MCF 10A (cell line): Measurements from ENCODE around the gene PPP2R5A. TPM values are rescaled to one million over a fixed set of nuclear protein-coding genes. Genes with fewer than 3 reads are reported as not detected.

ENCODE experiments used
- BruUV-seq: library from RNA; stranded (reverse); fragments of 400-500 nt; replicated peaks from 2 replicates; lab custom pipeline; 2021; lab: Mats Ljungman, UMichigan
- CTCF ChIA-PET: fragments of 300-600 bp; sonication (Branson Sonifier 250); formaldehyde crosslinking; extraction: SDS; loops from one replicate; lab custom pipeline; 2021; ENCODE audit warnings: antibody characterized with exemption, inconsistent platforms; lab: Yijun Ruan, JAX
- POLR2A ChIA-PET: fragments of 300-600, 350-650 bp; sonication (Branson Sonifier 250); formaldehyde crosslinking; extraction: SDS; loops from one replicate; lab custom pipeline; 2020; ENCODE audit warnings: antibody characterized with exemption, inconsistent platforms; lab: Yijun Ruan, JAX
- DNase-seq: peaks from one replicate; pipeline ENCODE4 v3.0.0-alpha.2; 2018; ENCODE audit not compliant: unreplicated experiment
- H3K27ac Mint-ChIP-seq: one replicate; pipeline ENCODE4 v1.8.0; 2022; ENCODE audit warnings: mild to moderate bottlenecking, low read depth, mixed read lengths; ENCODE audit not compliant: unreplicated experiment
- H3K27me3 Mint-ChIP-seq: one replicate; pipeline ENCODE4 v1.8.0; 2022; ENCODE audit warnings: mixed read lengths; ENCODE audit not compliant: insufficient read depth, unreplicated experiment
- H3K36me3 Mint-ChIP-seq: one replicate; pipeline ENCODE4 v1.8.0; 2022; ENCODE audit warnings: mild to moderate bottlenecking, moderate library complexity, mixed read lengths; ENCODE audit not compliant: insufficient read depth, unreplicated experiment
- H3K4me1 Mint-ChIP-seq: one replicate; pipeline ENCODE4 v1.8.0; 2022; ENCODE audit warnings: mixed read lengths; ENCODE audit not compliant: insufficient read depth, unreplicated experiment
- H3K4me3 Mint-ChIP-seq: one replicate; pipeline ENCODE4 v1.8.0; 2022; ENCODE audit warnings: mild to moderate bottlenecking, moderate library complexity, mixed read lengths; ENCODE audit not compliant: unreplicated experiment
- H3K9me3 Mint-ChIP-seq: one replicate; pipeline ENCODE4 v1.8.0; 2022; ENCODE audit warnings: mixed read lengths; ENCODE audit not compliant: unreplicated experiment
- intact Hi-C: fragments of 100-400 bp; cut with micrococcal nuclease; formaldehyde crosslinking; loops from 2 replicates; pipeline ENCODE4 v1.14.1; 2022
- total RNA-seq: library from RNA; stranded (reverse); gene quantifications from 2 replicates; pipeline ENCODE4 v1.2.3, GENCODE V29; 2022
- TF ChIP-seq, protein P1 (sequence below): fragments of 200-600 bp; IDR thresholded peaks from one replicate; pipeline ENCODE4 v1.8.0; 2022; ENCODE audit warnings: antibody characterized with exemption, mild to moderate bottlenecking; ENCODE audit not compliant: unreplicated experiment

The PPP2R5A gene
- total RNA-seq, 1 experiment from 2014 or later = 38.6 TPM

DNA sequence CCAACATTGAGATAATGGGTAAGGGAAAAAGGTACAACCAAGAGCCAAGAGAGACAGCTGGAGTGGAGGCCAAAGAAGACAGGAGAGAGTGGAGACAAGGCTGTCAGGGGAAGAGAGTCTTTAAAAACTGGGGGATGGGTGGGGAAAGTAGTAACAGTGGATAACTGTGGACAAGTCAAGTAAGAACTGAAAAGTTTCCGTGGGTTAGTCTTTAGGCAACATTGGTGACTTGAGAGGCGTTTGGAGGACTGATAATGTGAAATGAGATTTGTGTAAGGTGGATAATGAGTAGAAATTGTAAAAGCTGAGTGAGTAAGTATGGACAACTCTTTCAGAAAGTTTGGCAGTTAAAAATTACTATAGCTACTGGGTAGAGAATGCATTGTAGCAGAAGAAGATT, 10.4 kb downstream of the PPP2R5A start:
- no peak overlapping the region for H3K27ac Mint-ChIP-seq
- ChIA-PET CTCF (interaction anchor here (0.6 to 7.7 kb wide), 7 partner anchors 21 to 260 kb away, joined by 3 to 278 read pairs (median 6); partner anchors contain the start of genes DTL and INTS7), POLR2A (interaction anchor here (0.7 to 0.9 kb wide), 4 partner anchors 8 to 185 kb away, joined by 3 to 4 read pairs (median 3); no protein-coding TSS in a partner anchor)
- TF ChIP-seq, protein P1, sequence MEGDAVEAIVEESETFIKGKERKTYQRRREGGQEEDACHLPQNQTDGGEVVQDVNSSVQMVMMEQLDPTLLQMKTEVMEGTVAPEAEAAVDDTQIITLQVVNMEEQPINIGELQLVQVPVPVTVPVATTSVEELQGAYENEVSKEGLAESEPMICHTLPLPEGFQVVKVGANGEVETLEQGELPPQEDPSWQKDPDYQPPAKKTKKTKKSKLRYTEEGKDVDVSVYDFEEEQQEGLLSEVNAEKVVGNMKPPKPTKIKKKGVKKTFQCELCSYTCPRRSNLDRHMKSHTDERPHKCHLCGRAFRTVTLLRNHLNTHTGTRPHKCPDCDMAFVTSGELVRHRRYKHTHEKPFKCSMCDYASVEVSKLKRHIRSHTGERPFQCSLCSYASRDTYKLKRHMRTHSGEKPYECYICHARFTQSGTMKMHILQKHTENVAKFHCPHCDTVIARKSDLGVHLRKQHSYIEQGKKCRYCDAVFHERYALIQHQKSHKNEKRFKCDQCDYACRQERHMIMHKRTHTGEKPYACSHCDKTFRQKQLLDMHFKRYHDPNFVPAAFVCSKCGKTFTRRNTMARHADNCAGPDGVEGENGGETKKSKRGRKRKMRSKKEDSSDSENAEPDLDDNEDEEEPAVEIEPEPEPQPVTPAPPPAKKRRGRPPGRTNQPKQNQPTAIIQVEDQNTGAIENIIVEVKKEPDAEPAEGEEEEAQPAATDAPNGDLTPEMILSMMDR = no peak
- intact Hi-C loops = no loop called here
- H3K4me3 Mint-ChIP-seq = no peak overlapping the region
- H3K27me3 Mint-ChIP-seq = no peaks in the 10 kb centered on the region
- peaks cover 40% of the 10 kb centered on the region for H3K4me1 Mint-ChIP-seq
- no peaks in the 10 kb centered on the region for H3K36me3 Mint-ChIP-seq
- no TSS peak for BruUV-seq
- no peaks in the 10 kb centered on the region for H3K9me3 Mint-ChIP-seq
- no peak for DNase-seq

DNA sequence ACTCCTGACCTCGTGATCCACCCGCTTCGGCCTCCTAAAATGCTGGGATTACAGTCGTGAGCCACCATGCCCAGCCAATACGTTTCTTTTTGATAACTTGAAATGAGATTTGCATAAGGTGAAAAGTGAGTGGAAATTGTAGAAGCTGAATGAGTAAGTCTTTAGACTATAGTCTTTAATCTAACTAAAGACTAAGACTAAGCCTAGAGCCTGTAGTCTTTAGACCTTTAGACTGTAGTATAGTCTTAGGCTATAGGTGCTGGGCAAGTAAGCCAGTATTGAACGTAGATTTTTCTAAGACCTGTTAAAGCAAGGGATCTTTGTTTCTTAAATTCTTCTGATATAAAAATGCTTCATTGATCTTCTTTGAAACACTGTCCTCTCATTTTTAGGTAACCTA, 12.1 kb downstream of the PPP2R5A start:
- DNase-seq = no peak
- CTCF ChIA-PET = interaction anchor here (0.6 to 2.2 kb wide), 4 partner anchors 158 to 311 kb away, joined by 3 to 6 read pairs (median 6); no protein-coding TSS in a partner anchor
- no peaks in the 10 kb centered on the region for H3K36me3 Mint-ChIP-seq
- no peak overlapping the region for H3K27ac Mint-ChIP-seq
- peaks cover 22% of the 10 kb centered on the region for H3K4me1 Mint-ChIP-seq
- intact Hi-C loops = no loop called here
- TF ChIP-seq, protein P1 = no peak
- H3K4me3 Mint-ChIP-seq = no peak overlapping the region
- POLR2A ChIA-PET = interaction anchor here (0.6 to 1.2 kb wide), 3 partner anchors 10 to 262 kb away, joined by 3 read pairs; partner anchors contain the start of genes DTL and INTS7
- BruUV-seq = no TSS peak
- no peaks in the 10 kb centered on the region for H3K27me3 Mint-ChIP-seq
- no peaks in the 10 kb centered on the region for H3K9me3 Mint-ChIP-seq

DNA sequence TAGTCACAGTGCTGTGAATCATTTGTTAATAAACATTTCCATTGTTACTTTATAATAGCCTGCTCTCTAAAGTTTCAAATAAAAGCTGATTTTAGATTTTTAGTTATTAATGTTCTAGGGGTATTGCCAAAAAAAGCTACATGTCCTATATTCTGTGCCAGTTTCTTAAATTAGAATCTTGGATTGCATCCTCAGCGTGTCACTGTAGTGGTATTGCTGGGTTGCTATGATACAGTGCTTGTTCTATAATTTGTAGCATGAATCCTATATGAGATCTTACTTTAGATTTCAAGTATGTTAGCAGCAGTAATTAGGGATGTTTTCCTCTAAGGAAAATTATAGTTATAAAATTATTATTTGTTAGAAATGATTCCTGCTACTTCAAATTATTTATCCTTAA, 16.4 kb downstream of the PPP2R5A start:
- Mint-ChIP-seq H3K4me3 (no peak overlapping the region), H3K4me1 (peaks cover 7% of the 10 kb centered on the region), H3K27ac (no peak overlapping the region), H3K36me3 (no peaks in the 10 kb centered on the region), H3K9me3 (no peaks in the 10 kb centered on the region), H3K27me3 (no peaks in the 10 kb centered on the region)
- TF ChIP-seq, protein P1 = no peak
- intact Hi-C loops = no loop called here
- CTCF ChIA-PET = interaction anchor here (0.7 to 1.7 kb wide), 7 partner anchors 9 to 239 kb away, joined by 3 to 8 read pairs (median 3); no protein-coding TSS in a partner anchor
- no TSS peak for BruUV-seq
- DNase-seq = no peak
- POLR2A ChIA-PET = interaction anchor here (0.9 to 2.1 kb wide), 6 partner anchors 10 to 241 kb away, joined by 3 to 13 read pairs (median 3); no protein-coding TSS in a partner anchor

DNA sequence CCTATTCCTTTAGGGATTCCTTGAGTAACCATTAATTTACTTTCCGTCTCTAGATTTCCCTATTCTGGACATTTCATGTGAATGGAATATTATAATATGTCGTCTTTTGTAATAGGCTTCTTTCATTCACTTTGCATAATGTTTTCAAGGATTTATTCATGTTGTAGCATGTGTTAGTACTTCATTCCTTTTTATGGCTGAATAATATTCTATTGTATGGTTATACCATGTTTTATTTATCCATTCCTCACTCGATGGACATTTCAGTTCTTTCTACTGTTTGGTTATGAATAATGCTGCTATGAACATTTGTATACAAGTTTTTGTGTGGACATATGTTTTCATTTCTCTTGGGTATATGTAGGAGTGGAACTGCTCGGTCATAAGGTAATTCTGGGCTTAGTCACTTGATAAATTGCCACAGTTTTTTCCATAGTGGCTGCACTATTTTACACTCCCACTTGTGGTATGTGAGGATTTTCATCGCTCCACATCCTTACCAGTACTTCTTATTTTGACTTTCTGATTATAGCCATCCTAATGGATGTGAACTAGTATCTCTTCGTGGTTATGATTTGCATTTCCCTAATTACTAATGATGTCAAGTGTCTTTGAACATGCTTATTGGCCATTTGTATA, 17.7 kb downstream of the PPP2R5A start:
- intact Hi-C loops = no loop called here
- H3K4me1 Mint-ChIP-seq = peaks cover 7% of the 10 kb centered on the region
- DNase-seq = no peak
- no peaks in the 10 kb centered on the region for H3K36me3 Mint-ChIP-seq
- TF ChIP-seq, protein P1 = no peak
- no peaks in the 10 kb centered on the region for H3K9me3 Mint-ChIP-seq
- no peak overlapping the region for H3K4me3 Mint-ChIP-seq
- CTCF ChIA-PET = interaction anchor here (0.6 to 1.7 kb wide), 4 partner anchors 12 to 232 kb away, joined by 3 to 8 read pairs (median 5); partner anchors contain the start of gene PACC1
- BruUV-seq = no TSS peak
- POLR2A ChIA-PET = interaction anchor here (0.8 to 2.1 kb wide), 3 partner anchors 8 to 255 kb away, joined by 3 to 13 read pairs (median 13); no protein-coding TSS in a partner anchor
- no peak overlapping the region for H3K27ac Mint-ChIP-seq
- no peaks in the 10 kb centered on the region for H3K27me3 Mint-ChIP-seq
